BE2C (cell line): ENCODE measurements around the gene TSSC4.

Experiments
- DNase-seq: peaks from one replicate; pipeline ENCODE4 v3.0.0-alpha.2; 2020
- H3K27me3 ChIP-seq: fragments of 250-450 bp; sonication (Bioruptor Pico); 2 replicates; pipeline ENCODE4 v1.5.1; 2020; ENCODE audit warnings: mild to moderate bottlenecking
- H3K36me3 ChIP-seq: fragments of 250-450 bp; sonication (Bioruptor Pico); 2 replicates; pipeline ENCODE4 v1.5.1; 2020; ENCODE audit warnings: mild to moderate bottlenecking
- H3K4me1 ChIP-seq: fragments of 250-450 bp; sonication (Bioruptor Pico); 2 replicates; pipeline ENCODE4 v1.5.1; 2020
- H3K4me3 ChIP-seq: 2 replicates; pipeline ENCODE4 v1.5.1; 2011; ENCODE audit warnings: low read depth, low read length
- H3K9me3 ChIP-seq: fragments of 250-450 bp; sonication (Bioruptor Pico); 2 replicates; pipeline ENCODE4 v1.5.1; 2020
- TF ChIP-seq, protein P1 (sequence below): IDR thresholded peaks from 2 replicates; pipeline ENCODE4 v1.5.1; 2012; ENCODE audit warnings: mild to moderate bottlenecking, low read depth, low read length

TSSC4 gene

DNA sequence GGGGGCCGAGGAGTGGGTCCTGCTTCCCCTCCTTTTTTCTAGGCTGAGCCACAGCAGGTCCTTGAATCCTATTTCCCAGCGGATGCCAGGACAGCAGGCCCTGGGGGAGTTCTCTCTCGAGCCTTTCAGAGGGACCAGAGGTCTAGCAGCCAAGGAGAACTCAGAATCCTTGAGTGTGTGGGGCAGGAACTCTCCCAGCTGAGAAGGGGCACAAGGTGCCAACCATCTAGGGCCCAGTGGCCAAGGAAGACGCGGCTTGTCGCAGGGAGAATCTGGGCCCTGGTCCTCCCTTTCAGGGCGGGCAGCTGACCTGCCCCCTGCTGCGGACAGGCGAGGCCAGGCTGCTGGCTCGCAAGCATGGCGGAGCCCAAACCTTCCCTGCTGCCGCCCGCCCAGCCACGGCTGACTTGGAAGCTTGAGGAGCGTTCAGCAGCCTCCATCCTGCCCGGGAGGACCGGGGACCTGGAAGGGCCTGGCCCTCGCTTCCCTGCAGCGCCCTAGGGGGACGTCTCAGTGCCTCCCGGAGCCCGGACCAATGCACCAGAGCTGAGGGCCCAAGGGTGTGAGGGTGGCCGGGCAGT is 972 bp upstream of the TSSC4 start:
- peaks cover 10% of the 10 kb centered on the region for H3K36me3 ChIP-seq
- TF ChIP-seq, protein P1, sequence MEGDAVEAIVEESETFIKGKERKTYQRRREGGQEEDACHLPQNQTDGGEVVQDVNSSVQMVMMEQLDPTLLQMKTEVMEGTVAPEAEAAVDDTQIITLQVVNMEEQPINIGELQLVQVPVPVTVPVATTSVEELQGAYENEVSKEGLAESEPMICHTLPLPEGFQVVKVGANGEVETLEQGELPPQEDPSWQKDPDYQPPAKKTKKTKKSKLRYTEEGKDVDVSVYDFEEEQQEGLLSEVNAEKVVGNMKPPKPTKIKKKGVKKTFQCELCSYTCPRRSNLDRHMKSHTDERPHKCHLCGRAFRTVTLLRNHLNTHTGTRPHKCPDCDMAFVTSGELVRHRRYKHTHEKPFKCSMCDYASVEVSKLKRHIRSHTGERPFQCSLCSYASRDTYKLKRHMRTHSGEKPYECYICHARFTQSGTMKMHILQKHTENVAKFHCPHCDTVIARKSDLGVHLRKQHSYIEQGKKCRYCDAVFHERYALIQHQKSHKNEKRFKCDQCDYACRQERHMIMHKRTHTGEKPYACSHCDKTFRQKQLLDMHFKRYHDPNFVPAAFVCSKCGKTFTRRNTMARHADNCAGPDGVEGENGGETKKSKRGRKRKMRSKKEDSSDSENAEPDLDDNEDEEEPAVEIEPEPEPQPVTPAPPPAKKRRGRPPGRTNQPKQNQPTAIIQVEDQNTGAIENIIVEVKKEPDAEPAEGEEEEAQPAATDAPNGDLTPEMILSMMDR: no peak
- H3K4me3 ChIP-seq: peak overlapping the region; percentile 67
- no peaks in the 10 kb centered on the region for H3K27me3 ChIP-seq
- DNase-seq: no peak
- no peaks in the 10 kb centered on the region; the same call in 1 of the 2 replicates for H3K4me1 ChIP-seq
- H3K9me3 ChIP-seq: no peaks in the 10 kb centered on the region

GRCh38 chr11:2400762-2401435 is 349 bp downstream of the TSSC4 start:
- Histone ChIP-seq H3K27me3 (no peaks in the 10 kb centered on the region), H3K4me1 (no peaks in the 10 kb centered on the region; the same call in 1 of the 2 replicates), H3K4me3 (peak overlapping the region; percentile 88), H3K36me3 (peaks cover 10% of the 10 kb centered on the region), H3K9me3 (no peaks in the 10 kb centered on the region)
- TF ChIP-seq, protein P1: no peak
- no peak for DNase-seq

DNA sequence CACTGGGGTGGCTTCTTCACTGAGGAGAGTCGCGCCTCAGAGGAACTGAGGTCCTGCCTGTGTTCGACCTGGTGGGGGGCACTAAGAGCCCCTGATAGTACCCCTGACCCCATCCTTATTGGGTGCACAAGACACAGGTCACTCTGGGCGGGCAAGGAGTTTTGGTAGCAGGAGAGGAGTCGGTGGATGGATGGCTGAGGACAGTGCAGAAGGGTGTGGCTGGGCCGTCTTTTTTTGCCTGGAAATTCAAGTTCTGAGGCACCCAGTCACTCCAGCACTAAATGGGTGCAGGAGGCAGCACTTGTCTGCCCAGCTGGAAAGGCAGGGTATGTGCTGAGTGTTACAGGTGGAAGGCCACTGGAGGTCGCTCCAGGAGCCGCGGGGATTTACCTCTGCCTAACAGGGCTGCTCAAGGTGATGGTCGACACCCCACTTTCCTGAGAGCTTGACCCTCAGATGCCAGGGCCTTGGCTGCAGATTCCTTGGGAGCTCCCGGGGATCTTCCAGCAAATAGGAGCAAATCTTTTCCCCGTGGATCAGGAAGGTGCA is 960 bp downstream of the TSSC4 start:
- Histone ChIP-seq H3K4me3 (peak overlapping the region; percentile 88), H3K9me3 (no peaks in the 10 kb centered on the region), H3K36me3 (peaks cover 10% of the 10 kb centered on the region), H3K4me1 (no peaks in the 10 kb centered on the region; the same call in 1 of the 2 replicates), H3K27me3 (no peaks in the 10 kb centered on the region)
- TF ChIP-seq, protein P1: peak; percentile 16; the same call in 1 of the 2 replicates
- no peak for DNase-seq

DNA sequence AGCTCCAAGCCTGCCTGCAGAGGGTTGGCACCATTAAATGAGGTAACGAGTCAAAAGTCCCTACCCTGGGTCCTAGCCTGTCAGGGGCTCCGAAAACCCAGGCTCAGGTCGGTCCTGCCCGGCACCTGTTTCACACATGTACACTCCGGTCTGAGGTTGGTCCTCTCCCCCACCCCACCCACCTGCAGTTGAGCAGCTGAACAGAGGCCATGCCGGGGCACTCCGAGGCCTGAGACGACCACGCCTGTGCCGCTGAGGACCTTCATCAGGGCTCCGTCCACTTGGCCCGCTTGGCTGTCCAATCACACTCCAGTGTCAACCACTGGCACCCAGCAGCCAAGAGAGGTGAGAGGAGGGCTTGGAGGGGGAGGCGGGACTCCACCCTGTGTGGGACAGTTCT is 1.6 kb downstream of the TSSC4 start:
- H3K4me3 ChIP-seq: no peak overlapping the region

GRCh38 chr11:2402890-2403645 is 2.5 kb downstream of the TSSC4 start:
- no peaks in the 10 kb centered on the region for H3K27me3 ChIP-seq
- no peaks in the 10 kb centered on the region for H3K9me3 ChIP-seq
- H3K36me3 ChIP-seq: peaks cover 10% of the 10 kb centered on the region
- TF ChIP-seq, protein P1: no peak
- H3K4me3 ChIP-seq: no peak overlapping the region
- DNase-seq: no peak
- H3K4me1 ChIP-seq: no peaks in the 10 kb centered on the region; the same call in 1 of the 2 replicates

More for the DNA sequence above, 1.6 kb downstream of the TSSC4 start:
- H3K27me3 ChIP-seq: no peaks in the 10 kb centered on the region
- no peaks in the 10 kb centered on the region; the same call in 1 of the 2 replicates for H3K4me1 ChIP-seq
- H3K9me3 ChIP-seq: no peaks in the 10 kb centered on the region
- TF ChIP-seq, protein P1: no peak
- peaks cover 10% of the 10 kb centered on the region for H3K36me3 ChIP-seq
- DNase-seq: no peak
